HG02870 (cell line): Measurements from ENCODE around the gene AGT.

Experiments used
- ATAC-seq: cut with Tn5 transposase; IDR thresholded peaks from one replicate; pipeline ENCODE4 v1.9.1; 2021; ENCODE audit warnings: mild to moderate bottlenecking, moderate library complexity; ENCODE audit not compliant: unreplicated experiment

The AGT gene

GRCh38 chr1:230713915-230714764, at the start of gene AGT:
Gene AGT (minus strand): TSS chr1:230714122. CDS start chr1:230710823, 3,299 bp downstream.
- ATAC-seq = no peak

DNA sequence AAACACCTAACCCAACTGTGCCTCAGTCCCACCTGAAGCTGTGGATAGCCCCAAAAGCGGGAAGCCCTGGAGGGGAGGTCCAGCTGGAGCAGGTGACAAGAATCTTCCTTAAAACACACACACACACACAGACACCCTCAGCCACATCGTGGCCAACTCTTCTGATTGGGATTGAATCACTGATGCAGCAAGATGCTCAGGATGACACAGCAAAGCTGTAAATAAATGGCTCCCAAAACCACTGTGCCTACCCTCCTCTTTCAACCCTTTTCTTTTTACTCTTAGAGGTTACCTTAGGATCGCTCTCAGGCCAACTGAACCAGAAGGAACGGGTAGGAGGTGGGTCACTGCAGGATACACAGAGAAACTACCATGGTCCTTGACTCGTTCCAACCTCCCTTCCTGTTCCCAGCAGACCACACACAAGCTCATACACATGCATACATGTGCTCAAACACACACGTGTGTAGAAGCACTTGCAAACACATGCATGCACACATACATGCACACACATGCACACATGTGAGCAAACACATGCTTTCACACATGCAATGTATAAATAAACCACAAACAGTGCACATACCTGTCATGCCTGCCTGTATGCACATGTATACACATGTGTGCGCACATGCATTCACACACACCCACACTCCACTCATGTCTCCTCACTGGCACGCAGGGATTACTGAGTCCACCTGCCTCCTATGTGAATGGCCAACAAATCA, 47.7 kb upstream of the AGT start:
- ATAC-seq = no peak

GRCh38 chr1:230760360-230760827, 46.5 kb upstream of the AGT start:
- ATAC-seq = no peak

DNA sequence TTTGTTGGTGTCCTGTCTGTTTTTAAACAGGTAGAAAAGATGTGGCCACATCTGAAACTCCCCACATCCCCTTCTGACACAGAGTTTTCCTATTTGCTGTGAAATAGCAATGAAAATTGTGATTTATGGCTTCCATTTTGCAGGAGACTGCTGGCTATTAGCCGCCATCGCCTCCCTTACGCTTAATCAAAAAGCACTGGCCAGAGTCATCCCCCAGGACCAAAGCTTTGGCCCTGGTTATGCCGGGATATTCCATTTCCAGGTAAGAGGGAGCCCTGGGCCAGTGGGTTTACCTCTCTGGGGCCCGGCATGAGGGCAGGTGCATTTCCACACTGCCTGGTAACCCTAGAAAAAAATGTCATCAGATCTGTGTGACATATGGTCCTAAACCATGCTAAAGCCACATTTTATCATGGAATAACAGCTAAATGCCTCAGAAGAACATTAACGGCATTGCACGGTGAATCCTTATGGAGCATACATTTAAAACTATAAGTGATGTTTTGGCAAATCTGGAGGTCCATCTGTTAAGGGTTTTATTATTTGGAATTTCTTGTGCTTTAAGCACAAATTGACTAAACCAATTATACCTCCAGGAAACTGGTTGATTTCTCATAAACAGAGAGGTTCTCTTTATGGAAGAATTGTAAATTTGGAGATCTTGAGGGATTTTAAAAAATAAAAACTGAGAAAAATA, 45.6 kb upstream of the AGT start:
- ATAC-seq = no peak

- ATAC-seq = no peak
Measured at GRCh38 chr1:230758709-230759368, 44.9 kb upstream of the AGT start.

- no peak for ATAC-seq
Measured at GRCh38 chr1:230757856-230758708, 44.2 kb upstream of the AGT start.

DNA sequence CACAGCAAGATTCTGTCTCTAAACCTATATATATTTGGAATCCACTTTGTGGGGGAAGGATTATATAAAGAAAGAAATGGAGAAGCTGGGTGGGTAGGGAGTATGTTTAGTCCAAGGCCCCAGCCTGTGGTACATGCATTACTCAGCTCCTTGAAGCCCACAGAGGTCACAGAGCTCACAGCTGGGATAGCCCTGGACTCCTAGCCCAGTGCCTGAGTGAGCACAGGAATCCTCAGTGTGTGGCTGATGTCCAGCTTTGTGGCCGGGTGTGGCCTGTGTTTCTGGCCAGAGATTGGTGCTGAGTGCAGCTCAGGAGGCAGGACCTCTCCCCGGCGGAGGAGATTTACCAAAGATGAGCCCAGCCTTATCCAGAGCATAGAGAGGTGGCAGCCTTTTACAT, 40.9 kb upstream of the AGT start:
- ATAC-seq = no peak

DNA sequence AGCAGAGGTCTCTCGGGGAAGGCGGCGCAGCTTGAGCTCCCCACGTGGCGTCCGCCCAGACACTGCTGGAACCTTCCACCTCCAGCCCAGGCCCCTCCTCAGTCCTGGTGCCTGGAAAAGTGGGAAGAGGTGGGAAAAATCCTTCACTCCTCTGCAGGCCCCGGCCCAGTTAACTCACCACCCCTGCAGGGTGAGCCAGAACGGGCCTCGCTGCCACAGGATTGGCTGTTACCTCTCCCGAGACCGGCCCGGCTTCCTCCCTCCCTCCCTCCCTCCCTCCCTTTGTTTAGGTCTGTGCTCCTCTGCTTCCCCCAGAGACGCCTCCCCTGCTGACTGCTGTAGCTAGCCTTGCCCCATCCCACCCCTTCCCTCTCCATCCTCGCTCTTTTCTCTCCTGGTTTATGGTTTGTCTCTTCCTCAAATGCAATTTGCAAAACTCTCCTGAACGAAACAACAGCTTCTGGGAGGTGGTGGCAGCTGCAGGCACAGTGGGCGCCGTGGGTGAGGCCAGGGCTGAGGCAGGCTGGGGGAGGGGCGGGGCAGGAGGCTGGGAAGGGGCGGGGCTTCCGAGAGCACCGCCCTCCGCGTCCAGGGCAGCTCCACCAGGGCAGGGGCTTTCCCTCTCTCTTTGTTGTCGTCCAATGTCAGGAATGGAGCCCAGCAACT, 39.8 kb upstream of the AGT start:
- ATAC-seq = no peak

DNA sequence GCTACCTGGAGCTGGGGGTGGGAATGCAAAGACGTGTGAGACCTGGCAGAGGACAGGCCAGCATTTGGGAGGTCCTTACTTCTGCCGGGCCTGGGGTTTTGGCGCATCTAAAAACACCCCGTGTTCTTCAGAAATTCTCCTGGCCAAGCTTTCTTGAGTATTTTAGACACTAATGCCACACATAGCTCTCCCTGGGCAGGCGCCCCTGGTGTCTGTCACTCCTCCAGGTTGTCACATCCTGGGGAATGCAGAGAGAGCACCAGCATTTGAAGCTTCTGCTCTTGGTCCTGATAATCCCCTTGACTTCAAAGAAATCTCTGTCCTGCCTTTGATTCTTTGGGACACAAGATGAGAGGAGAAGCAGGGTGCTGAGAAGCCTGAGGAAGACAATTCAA, 39.3 kb upstream of the AGT start:
- no peak for ATAC-seq

- no peak for ATAC-seq
Measured at GRCh38 chr1:230752407-230752806, 38.5 kb upstream of the AGT start.

DNA sequence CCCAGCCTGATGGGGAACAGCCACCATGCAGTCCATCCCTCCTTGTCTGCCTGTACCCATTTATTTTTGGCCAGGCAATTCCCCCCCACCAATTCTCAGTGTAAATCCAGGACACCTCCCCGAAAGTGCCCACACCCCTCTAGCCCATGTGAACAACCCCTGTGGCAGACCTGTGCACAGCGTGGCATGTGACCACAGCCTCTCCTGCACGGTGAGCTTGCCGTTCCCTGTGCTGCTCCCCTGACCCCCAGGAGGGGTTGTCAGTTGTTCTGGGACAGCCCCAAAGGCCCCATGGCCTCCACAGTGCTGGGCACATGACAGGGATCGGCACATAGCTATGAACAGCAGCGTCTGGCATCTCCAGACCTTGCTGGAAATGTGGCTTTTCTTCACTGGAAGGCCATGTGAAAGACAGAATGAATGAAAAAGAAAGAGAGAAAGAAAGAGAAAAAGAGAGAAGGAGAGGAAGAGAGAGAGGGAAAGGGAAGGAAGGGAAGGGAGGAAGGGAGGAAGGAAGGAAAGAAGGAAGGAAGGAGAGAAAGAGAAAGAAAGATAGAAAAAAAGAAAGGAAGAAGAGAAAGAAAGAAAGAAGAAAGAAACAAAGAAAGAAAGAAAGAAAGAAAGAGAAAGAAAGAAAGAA, 37.2 kb upstream of the AGT start:
- no peak for ATAC-seq

DNA sequence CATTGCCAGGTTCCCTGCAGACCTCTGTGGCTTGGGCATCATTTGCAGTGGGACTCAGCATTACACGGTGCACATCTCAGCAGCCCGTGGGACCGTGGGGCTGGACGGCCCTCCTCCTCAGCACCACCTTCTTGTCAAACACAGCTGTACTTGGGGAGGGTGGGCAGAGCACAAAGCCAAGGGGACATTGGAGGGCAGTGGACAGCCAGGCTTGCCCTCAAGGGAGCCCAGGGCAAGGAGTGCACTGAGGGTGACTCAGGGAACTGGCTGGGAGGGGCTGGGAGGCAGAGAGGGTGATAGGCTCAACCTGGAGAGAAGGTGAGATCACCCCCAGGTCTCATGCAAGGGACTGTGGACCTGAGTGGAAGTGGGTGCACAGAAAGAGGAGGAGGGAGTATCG, 36.7 kb upstream of the AGT start:
- ATAC-seq = no peak

- ATAC-seq = no peak
Measured at GRCh38 chr1:230749635-230750034, 35.7 kb upstream of the AGT start.

DNA sequence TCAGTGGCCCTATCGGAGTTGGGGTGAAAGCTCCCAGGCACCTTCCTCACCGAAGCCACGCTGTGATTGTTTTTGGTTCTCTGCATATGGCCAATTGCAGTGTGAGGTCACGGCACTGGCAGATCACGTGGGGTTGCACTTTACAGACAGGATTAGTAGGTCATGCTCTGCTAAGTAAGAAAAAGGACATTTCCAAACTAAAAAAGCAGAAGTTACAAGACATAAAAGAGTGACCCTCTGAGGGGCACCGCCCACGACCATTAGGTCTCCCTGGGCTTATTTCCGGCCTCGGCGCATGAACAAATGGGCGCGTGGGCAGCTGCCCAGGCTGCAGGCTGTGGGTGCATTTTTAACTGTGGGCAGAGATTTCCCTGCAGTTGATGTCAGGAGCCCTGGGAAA, 35.2 kb upstream of the AGT start:
- ATAC-seq = no peak

DNA sequence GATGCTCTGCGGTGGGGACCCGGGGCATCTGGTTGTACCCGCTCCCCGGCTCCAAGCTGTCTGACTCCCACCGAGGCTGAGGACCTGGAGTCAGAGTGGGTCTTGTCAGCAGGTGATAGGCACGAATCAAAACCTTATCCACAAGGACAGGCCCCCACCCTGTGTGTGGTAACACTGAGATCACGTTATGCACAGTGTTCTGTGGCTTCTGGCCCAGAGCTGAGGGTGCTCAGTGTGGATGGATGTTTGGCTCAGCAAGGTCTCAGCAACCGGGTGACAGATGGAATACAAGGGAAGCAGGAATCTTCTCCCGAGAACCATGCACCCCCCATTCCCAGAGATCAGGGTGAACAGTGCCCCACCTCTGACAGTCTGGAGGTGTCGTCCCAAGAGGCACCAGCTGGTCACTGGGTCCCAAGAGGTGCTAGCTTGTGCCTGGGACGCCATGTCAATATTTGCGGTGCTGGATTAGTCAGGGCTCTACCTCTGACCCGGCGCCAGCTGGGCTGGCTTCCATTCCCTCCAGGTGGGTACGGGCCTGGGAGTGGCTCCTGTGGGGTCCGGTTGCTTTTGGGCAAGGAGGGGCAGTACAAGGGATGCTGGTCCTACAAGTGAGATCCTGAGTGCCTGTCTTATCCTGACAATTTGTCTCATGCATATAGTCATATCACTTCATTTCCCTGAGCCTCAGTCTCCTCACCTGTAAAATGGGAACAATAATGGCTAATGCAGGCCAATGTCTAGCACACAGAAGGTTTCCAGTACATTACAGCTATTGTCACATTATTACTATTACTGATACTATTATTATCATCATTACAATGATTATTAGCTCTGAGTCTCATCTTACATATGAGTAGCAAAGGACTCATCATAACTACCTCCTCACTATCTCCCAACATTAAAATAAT, 34.2 kb upstream of the AGT start:
- no peak for ATAC-seq

GRCh38 chr1:230747127-230747730, 33.3 kb upstream of the AGT start, which contains the start of gene CAPN9:
Gene CAPN9 (plus strand): TSS chr1:230747388. CDS start chr1:230747497, 109 bp downstream.
- no peak for ATAC-seq

GRCh38 chr1:230746617-230747016, 32.7 kb upstream of the AGT start:
- no peak for ATAC-seq

DNA sequence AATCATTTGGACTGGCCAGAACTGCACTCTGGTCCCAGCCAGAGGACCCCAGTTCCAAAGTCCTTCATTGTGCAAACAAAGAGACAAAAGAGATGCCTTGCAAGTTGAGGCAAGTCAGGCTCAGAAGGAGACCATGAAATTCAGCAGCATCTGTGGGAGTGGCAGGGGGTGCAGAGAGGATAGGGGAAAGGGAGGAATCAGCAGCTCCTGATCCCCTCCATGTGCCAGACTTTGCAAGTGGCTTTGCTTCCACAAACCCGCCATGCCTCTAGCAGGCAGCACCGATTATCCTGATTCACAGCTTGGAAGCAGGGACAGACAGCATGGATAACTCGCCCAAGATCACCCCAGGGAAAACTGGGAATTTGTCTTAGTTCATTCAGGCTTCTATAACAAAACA, 31.1 kb upstream of the AGT start:
- no peak for ATAC-seq
